ENCODE measurements around the gene CHSY1. TPM values are rescaled to one million over a fixed set of nuclear protein-coding genes. Genes with fewer than 3 reads are reported as not detected.
A peak's percentile ranks its signal among the peaks of the same experiment; 100 is the strongest.

Gene CHSY1
- total and polyA plus RNA-seq, 2 experiments from 2014 or later = 5.2 to 31.3 TPM

- no peak for DNase-seq
- peaks cover 9% of the 10 kb centered on the region; the same call in 1 of the 2 replicates for H3K4me1 ChIP-seq (ENCODE audit: insufficient read depth)
- in situ Hi-C loops (cut with MboI) = no loop called here
- no peaks in the 10 kb centered on the region for H3K27me3 ChIP-seq (replicated peaks; ENCODE audit: insufficient read depth)
- no peak overlapping the region for H2AFZ ChIP-seq
- H3K36me3 ChIP-seq (ENCODE audit: low read depth) = no peaks in the 10 kb centered on the region
- peaks cover 25% of the 10 kb centered on the region for H3F3A ChIP-seq (ENCODE audit: insufficient read depth)
- H3K9me3 ChIP-seq (ENCODE audit: low read depth) = no peaks in the 10 kb centered on the region
- H4K20me1 ChIP-seq (ENCODE audit: insufficient read depth) = 0 out of 2 replicates have a peak, but pooled peaks cover 5% of the 10 kb centered on the region
- peaks cover 100% of the 10 kb centered on the region for H3K79me2 ChIP-seq (ENCODE audit: insufficient read depth)
- no peaks in the 10 kb centered on the region for H3K9me2 ChIP-seq (ENCODE audit: insufficient read depth)
- H3K4me2 ChIP-seq (ENCODE audit: unreplicated experiment) = no peak overlapping the region
- H3K9ac ChIP-seq = no peak overlapping the region
- TF ChIP-seq EZH2phosphoT487 (IDR thresholded peaks at IDR 0.05; ENCODE audit: insufficient read depth, low read depth) (no peak), EZH2 (IDR thresholded peaks at IDR 0.05; ENCODE audit: insufficient read depth, poor library complexity, severe bottlenecking) (no peak)
- WGBS, 2 experiments (ENCODE audit: low coverage in 1 of 2, low lambda C conversion rate in 2 of 2, missing lambda C conversion rate in 2 of 2) = 97 to 100% methylated on average over 3 of the region's 3 CpGs
- no peak overlapping the region for H3K4me3 ChIP-seq
- no peak overlapping the region for H3K27ac ChIP-seq
These were observed 38.7 kb downstream of the CHSY1 start for GRCh38 chr15:101213147-101213546.

- TF ChIP-seq EZH2phosphoT487 (IDR thresholded peaks at IDR 0.05; ENCODE audit: insufficient read depth, low read depth) (no peak), EZH2 (IDR thresholded peaks at IDR 0.05; ENCODE audit: insufficient read depth, poor library complexity, severe bottlenecking) (no peak)
- Histone ChIP-seq H3K4me1 (ENCODE audit: insufficient read depth) (peaks cover 21% of the 10 kb centered on the region), H3K9me2 (ENCODE audit: insufficient read depth) (no peaks in the 10 kb centered on the region), H3K4me3 (no peak overlapping the region), H3K9me3 (ENCODE audit: low read depth) (no peaks in the 10 kb centered on the region), H3K4me2 (ENCODE audit: unreplicated experiment) (no peak overlapping the region), H4K20me1 (ENCODE audit: insufficient read depth) (0 out of 2 replicates have a peak, but pooled peaks cover 5% of the 10 kb centered on the region), H3K9ac (no peak overlapping the region), H3K79me2 (ENCODE audit: insufficient read depth) (peaks cover 100% of the 10 kb centered on the region), H3K27ac (no peak overlapping the region), H2AFZ (no peak overlapping the region), H3K27me3 (replicated peaks; ENCODE audit: insufficient read depth) (no peaks in the 10 kb centered on the region), H3F3A (ENCODE audit: insufficient read depth) (peaks cover 33% of the 10 kb centered on the region), H3K36me3 (ENCODE audit: low read depth) (no peaks in the 10 kb centered on the region)
- in situ Hi-C loops (cut with MboI) = no loop called here
- whole genome bisulfite sequencing, 2 experiments (ENCODE audit: low coverage in 1 of 2, low lambda C conversion rate in 2 of 2, missing lambda C conversion rate in 2 of 2) = 70 to 76% methylated on average over 4 of the region's 4 CpGs
- DNase-seq = no peak
These were observed 40.0 kb downstream of the CHSY1 start for GRCh38 chr15:101211897-101212296.

GRCh38 chr15:101210466-101210865 lies 41.4 kb downstream of the CHSY1 start:
- whole genome bisulfite sequencing, 2 experiments (ENCODE audit: low coverage in 1 of 2, low lambda C conversion rate in 2 of 2, missing lambda C conversion rate in 2 of 2) = 87 to 89% methylated on average over 2 of the region's 2 CpGs
- Histone ChIP-seq H3K27me3 (replicated peaks; ENCODE audit: insufficient read depth) (no peaks in the 10 kb centered on the region), H4K20me1 (ENCODE audit: insufficient read depth) (no peaks in the 10 kb centered on the region), H3F3A (ENCODE audit: insufficient read depth) (peaks cover 42% of the 10 kb centered on the region), H3K4me3 (no peak overlapping the region), H3K27ac (peak overlapping the region; percentile 21; the same call in 1 of the 2 replicates), H3K4me1 (ENCODE audit: insufficient read depth) (peaks cover 32% of the 10 kb centered on the region), H3K79me2 (ENCODE audit: insufficient read depth) (peaks cover 100% of the 10 kb centered on the region), H3K9ac (no peak overlapping the region), H3K36me3 (ENCODE audit: low read depth) (no peaks in the 10 kb centered on the region), H3K9me2 (ENCODE audit: insufficient read depth) (no peaks in the 10 kb centered on the region), H3K4me2 (ENCODE audit: unreplicated experiment) (no peak overlapping the region), H2AFZ (no peak overlapping the region), H3K9me3 (ENCODE audit: low read depth) (no peaks in the 10 kb centered on the region)
- DNase-seq = peak; percentile 35
- TF ChIP-seq EZH2 (IDR thresholded peaks at IDR 0.05; ENCODE audit: insufficient read depth, poor library complexity, severe bottlenecking) (no peak), EZH2phosphoT487 (IDR thresholded peaks at IDR 0.05; ENCODE audit: insufficient read depth, low read depth) (no peak)
- in situ Hi-C loops (cut with MboI) = no loop called here

GRCh38 chr15:101210058-101210457 lies 41.8 kb downstream of the CHSY1 start:
- Histone ChIP-seq H3K4me3 (no peak overlapping the region), H3K9me2 (ENCODE audit: insufficient read depth) (no peaks in the 10 kb centered on the region), H3F3A (ENCODE audit: insufficient read depth) (peaks cover 46% of the 10 kb centered on the region), H3K79me2 (ENCODE audit: insufficient read depth) (peaks cover 99% of the 10 kb centered on the region), H3K27me3 (replicated peaks; ENCODE audit: insufficient read depth) (no peaks in the 10 kb centered on the region), H3K9me3 (ENCODE audit: low read depth) (no peaks in the 10 kb centered on the region), H4K20me1 (ENCODE audit: insufficient read depth) (no peaks in the 10 kb centered on the region), H3K4me2 (ENCODE audit: unreplicated experiment) (no peak overlapping the region), H2AFZ (no peak overlapping the region), H3K36me3 (ENCODE audit: low read depth) (no peaks in the 10 kb centered on the region), H3K4me1 (ENCODE audit: insufficient read depth) (peaks cover 37% of the 10 kb centered on the region), H3K27ac (peak overlapping the region; percentile 21; the same call in 1 of the 2 replicates), H3K9ac (no peak overlapping the region)
- 23 to 24% methylated on average over 1 of the region's 1 CpG for WGBS, 2 experiments (ENCODE audit: low coverage in 1 of 2, low lambda C conversion rate in 2 of 2, missing lambda C conversion rate in 2 of 2)
- in situ Hi-C loops (cut with MboI) = no loop called here
- no peak for DNase-seq
- TF ChIP-seq EZH2phosphoT487 (IDR thresholded peaks at IDR 0.05; ENCODE audit: insufficient read depth, low read depth) (no peak), EZH2 (IDR thresholded peaks at IDR 0.05; ENCODE audit: insufficient read depth, poor library complexity, severe bottlenecking) (no peak)

All from GM23248 (cell line).